K562 (cell line): ENCODE measurements around the gene CRYGC. TPM values are rescaled to one million over a fixed set of nuclear protein-coding genes. Genes with fewer than 3 reads are reported as not detected.

Experiments
- ATAC-seq: fragments of 200-7000 bp; cut with Tn5 transposase; 3 replicates; pipeline ENCODE4 v1.9.1; 2020; ENCODE audit warnings: moderate library complexity
- BruUV-seq: library from RNA; stranded (reverse); fragments of 400-500 nt; replicated peaks from 2 replicates; lab custom pipeline; 2021; lab: Mats Ljungman, UMichigan
- CTCF ChIA-PET: fragments of 300-600 bp; formaldehyde crosslinking; extraction: SDS; loops from one replicate; lab custom pipeline; 2021; ENCODE audit warnings: low intra/inter-chr PET ratio; lab: Yijun Ruan, JAX
- POLR2A ChIA-PET: fragments of 300-600, 350-650 bp; sonication (Branson Sonifier 250); formaldehyde crosslinking; extraction: SDS; loops from one replicate; lab custom pipeline; 2021; ENCODE audit warnings: antibody characterized with exemption, inconsistent platforms; lab: Yijun Ruan, JAX
- DNase-seq, 4 experiments: peaks; one replicate each; pipeline versions ENCODE4 v3.0.0 to v3.0.0-alpha.2; 2011 to 2018; ENCODE audit warnings: low spot score in 3 of 4, mixed read lengths in 3 of 4; ENCODE audit errors: extremely low read depth in 1 of 4
- FAIRE-seq: peaks from 2 replicates; lab custom pipeline; 2011; peaks lifted over from hg19 to GRCh38; lab: Jason Lieb, UNC
- H2AFZ ChIP-seq: 2 replicates; pipeline ENCODE4 v1.6.0; 2011; ENCODE audit warnings: low read depth, low read length, control low read depth, inconsistent platforms
- H3K27ac ChIP-seq: fragments of 200-600 bp; 3 replicates; pipeline ENCODE4 v1.8.0; 2011; ENCODE audit warnings: low read depth, mild to moderate bottlenecking, control low read depth, inconsistent platforms, low read length, moderate library complexity, mixed read lengths; ENCODE audit errors: extremely low read depth
- H3K27me3 ChIP-seq, 2 experiments: fragments of 300-600 bp in 1 of 2; 2 replicates in 1 of 2; 3 replicates in 1 of 2; pipeline versions ENCODE4 v1.6.0 to v1.8.0; 2011; ENCODE audit warnings: inconsistent platforms in 2 of 2, low read length in 2 of 2, mild to moderate bottlenecking in 1 of 2, mixed read lengths in 1 of 2, moderate library complexity in 1 of 2; ENCODE audit not compliant: control insufficient read depth in 2 of 2, insufficient read depth in 2 of 2
- H3K36me3 ChIP-seq: fragments of 300-600 bp; 3 replicates; pipeline ENCODE4 v1.8.0; 2011; ENCODE audit warnings: mild to moderate bottlenecking, low read length, inconsistent platforms; ENCODE audit not compliant: control insufficient read depth, insufficient read depth
- H3K4me1 ChIP-seq, 2 experiments: fragments of 200-600 bp in 1 of 2; replicated peaks in 1 of 2; 2 replicates in 1 of 2; 3 replicates in 1 of 2; pipeline versions ENCODE4 v1.5.1 to v1.8.0; 2011; ENCODE audit warnings: inconsistent platforms in 2 of 2, low read length in 2 of 2, mild to moderate bottlenecking in 1 of 2, mixed read lengths in 1 of 2, moderate library complexity in 1 of 2; ENCODE audit not compliant: control insufficient read depth in 2 of 2, insufficient read depth in 2 of 2
- H3K4me2 ChIP-seq: 2 replicates; pipeline ENCODE4 v1.6.1; 2011; ENCODE audit warnings: low read length, control low read depth, inconsistent platforms, mixed read lengths; ENCODE audit not compliant: insufficient read depth
- H3K4me3 ChIP-seq: fragments of 200-600 bp; sonication (generic), shearing (Covaris generic); 2 replicates; pipeline ENCODE4 v1.5.1; 2016; ENCODE audit warnings: control low read depth, inconsistent platforms
- H3K79me2 ChIP-seq: fragments of 200-600 bp; 3 replicates; pipeline ENCODE4 v1.8.0; 2011; ENCODE audit warnings: low read length, inconsistent platforms; ENCODE audit not compliant: control insufficient read depth, insufficient read depth
- H3K9ac ChIP-seq, 2 experiments: 2 replicates each; pipeline versions ENCODE4 v1.6.0 to v1.6.1; 2011; ENCODE audit warnings: low read depth in 2 of 2, low read length in 2 of 2, control low read depth in 1 of 2, inconsistent platforms in 1 of 2, mild to moderate bottlenecking in 1 of 2, mixed read lengths in 1 of 2; ENCODE audit not compliant: insufficient read depth in 1 of 2
- H3K9me1 ChIP-seq: one replicate; pipeline ENCODE4 v1.6.0; 2011; ENCODE audit warnings: inconsistent platforms, mild to moderate bottlenecking, low read length, moderate library complexity; ENCODE audit not compliant: control insufficient read depth, insufficient read depth
- H3K9me3 ChIP-seq: replicated peaks from 2 replicates; pipeline ENCODE4 v1.5.1; 2011; ENCODE audit warnings: low read depth, low read length, inconsistent platforms; ENCODE audit not compliant: control insufficient read depth, insufficient read depth
- H4K20me1 ChIP-seq: replicated peaks from 2 replicates; pipeline ENCODE4 v1.6.1; 2011; ENCODE audit warnings: low read length, inconsistent platforms, mixed read lengths; ENCODE audit not compliant: control insufficient read depth, insufficient read depth
- ESRRA ChIP-seq: fragments of 450-650 bp; IDR thresholded peaks from 2 replicates; pipeline ENCODE4 v1.6.1; 2014; ENCODE audit warnings: low read depth, mild to moderate bottlenecking, moderate library complexity, borderline replicate concordance
- NFE2 ChIP-seq: IDR thresholded peaks from 2 replicates; pipeline ENCODE4 v1.6.1; 2014; ENCODE audit warnings: antibody characterized with exemption, low read depth
- NFIC ChIP-seq: fragments of 450-650 bp; IDR thresholded peaks from 2 replicates; pipeline ENCODE4 v1.6.1; 2017; ENCODE audit warnings: mild to moderate bottlenecking, inconsistent platforms
- SIRT6 ChIP-seq: IDR thresholded peaks from one replicate; pipeline ENCODE4 v1.6.1; 2012; ENCODE audit warnings: low read depth, mild to moderate bottlenecking, control low read depth, inconsistent platforms, low read length, moderate library complexity
- TEAD1 ChIP-seq, 2 experiments: fragments of 450-650 bp in 1 of 2; sonication (generic) in 1 of 2; formaldehyde crosslinking; IDR thresholded peaks; 2 replicates each; pipeline versions ENCODE4 v1.4.0 to v1.8.0; 2020 to 2022; ENCODE audit warnings: mild to moderate bottlenecking in 2 of 2, missing genetic modification reagents in 1 of 2
- ZNF224 ChIP-seq: sonication (generic); formaldehyde crosslinking; IDR thresholded peaks from 2 replicates; pipeline ENCODE4 v1.8.0; 2022; ENCODE audit warnings: mild to moderate bottlenecking, missing genetic modification reagents
- ZNF696 ChIP-seq: fragments of 250-450 bp; sonication (Bioruptor Pico); conservative IDR thresholded peaks from 2 replicates; pipeline ENCODE4 v1.4.0; 2020; ENCODE audit warnings: mild to moderate bottlenecking, moderate library complexity
- WGBS: fragments of 100-300 bp; shearing (Covaris generic); methylation state at CpG from one replicate; pipeline ENCODE4 v1.1.6; 2016; ENCODE audit warnings: low coverage, mixed read lengths; ENCODE audit not compliant: insufficient coverage; ENCODE audit errors: missing lambda C conversion rate; 5-methylcytosine and 5-hydroxymethylcytosine counted together
- in situ Hi-C: fragments of 300-500 bp; cut with MboI; formaldehyde crosslinking; loops from 4 replicates; pipeline ENCODE4 v1.15.0; 2018; ENCODE audit warnings: inconsistent platforms, mixed read lengths
- intact Hi-C: fragments of 100-400 bp; cut with micrococcal nuclease; formaldehyde crosslinking; loops from 2 replicates; pipeline ENCODE4 v1.14.2; 2022
- polyA plus RNA-seq, 8 experiments: library from polyadenylated mRNA; depleted of rRNA in 4 of 8; stranded (reverse) in 5 of 8; unstranded in 3 of 8; fragments of >200 nt; fragmentation: Nextera tagmentation in 2 of 8; fragmentation: Illumina TruSeq in 1 of 8; extraction: Ambion mirVana in 2 of 8; extraction: Trizol in 1 of 8; gene quantifications; 2 replicates each; pipeline versions ENCODE4 v1.2.1 to v1.2.3, GENCODE V29; 2011 to 2014; ENCODE audit warnings: inconsistent platforms in 1 of 8, missing spikeins in 1 of 8
- total RNA-seq, 7 experiments: library from RNA; depleted of rRNA in 6 of 7; stranded (reverse); fragments of >200 nt in 6 of 7; fragmentation: Illumina TruSeq in 2 of 7; extraction: Trizol in 2 of 7; gene quantifications; 2 replicates each; pipeline versions ENCODE4 v1.2.1 to v1.2.3, GENCODE V29; 2011 to 2021; ENCODE audit warnings: low replicate concordance in 1 of 7
- TF ChIP-seq, protein P1 (sequence below): sonication (generic); formaldehyde crosslinking; IDR thresholded peaks from 2 replicates; pipeline ENCODE4 v1.8.0; 2022; ENCODE audit warnings: mild to moderate bottlenecking, missing genetic modification reagents
- TF ChIP-seq, protein P2 (sequence below): fragments of 450-650 bp; IDR thresholded peaks from 2 replicates; pipeline ENCODE4 v1.7.1; 2018; ENCODE audit warnings: mild to moderate bottlenecking, low read depth; ENCODE audit not compliant: partially characterized antibody

CRYGC gene
- total and polyA plus RNA-seq, 9 of the 15 experiments (the other 6 are each of a cell fraction or from before 2014, with no cell fraction given): not detected

GRCh38 chr2:208142925-208143799 is 13.5 kb upstream of the CRYGC start:
- POLR2A ChIA-PET: no interaction called here
- 0% methylated on average over 7 of the region's 14 CpGs for WGBS
- H3K79me2 ChIP-seq: no peaks in the 10 kb centered on the region
- BruUV-seq: no TSS peak
- H4K20me1 ChIP-seq: no peaks in the 10 kb centered on the region
- intact Hi-C loops: no loop called here
- in situ Hi-C loops: no loop called here
- TF ChIP-seq NFE2 (peak; percentile 21; the same call in 1 of the 2 replicates), SIRT6 (no peak)
- TF ChIP-seq, all 486 proteins: peak for 1
- no peak overlapping the region for H3K27ac ChIP-seq
- CTCF ChIA-PET: no interaction called here
- ATAC-seq (no peak), DNase-seq (no peak), FAIRE-seq (no peak)
- no peak overlapping the region for H3K4me2 ChIP-seq
- no peaks in the 10 kb centered on the region for H3K9me3 ChIP-seq
- H3K4me3 ChIP-seq: no peak overlapping the region
- no peak overlapping the region for H3K9ac ChIP-seq
- H3K36me3 ChIP-seq: no peaks in the 10 kb centered on the region
- no peak overlapping the region for H2AFZ ChIP-seq
- no peaks in the 10 kb centered on the region for H3K9me1 ChIP-seq
- no peaks in the 10 kb centered on the region for H3K27me3 ChIP-seq
- no peaks in the 10 kb centered on the region for H3K4me1 ChIP-seq

GRCh38 chr2:208142240-208142924 is 12.8 kb upstream of the CRYGC start:
- WGBS: 10% methylated on average over 8 of the region's 8 CpGs
- in situ Hi-C loops (no loop called here), intact Hi-C loops (no loop called here)
- Histone ChIP-seq H2AFZ (no peak overlapping the region), H3K27me3 (no peaks in the 10 kb centered on the region), H3K4me2 (no peak overlapping the region), H3K36me3 (no peaks in the 10 kb centered on the region), H3K9ac (no peak overlapping the region), H3K9me3 (no peaks in the 10 kb centered on the region), H3K27ac (no peak overlapping the region), H4K20me1 (no peaks in the 10 kb centered on the region), H3K9me1 (no peaks in the 10 kb centered on the region), H3K4me1 (no peaks in the 10 kb centered on the region), H3K79me2 (no peaks in the 10 kb centered on the region), H3K4me3 (no peak overlapping the region)
- TF ChIP-seq ESRRA (no peak), TEAD1 (CRISPR knock-in tag; IDR thresholded peaks at IDR 0.05) (no peak), ZNF224 (CRISPR knock-in tag) (no peak), ZNF696 (CRISPR knock-in tag) (no peak), NFIC (0 out of 2 replicates have a peak, but pooled peaks have one; percentile 21)
- TF ChIP-seq, protein P1, sequence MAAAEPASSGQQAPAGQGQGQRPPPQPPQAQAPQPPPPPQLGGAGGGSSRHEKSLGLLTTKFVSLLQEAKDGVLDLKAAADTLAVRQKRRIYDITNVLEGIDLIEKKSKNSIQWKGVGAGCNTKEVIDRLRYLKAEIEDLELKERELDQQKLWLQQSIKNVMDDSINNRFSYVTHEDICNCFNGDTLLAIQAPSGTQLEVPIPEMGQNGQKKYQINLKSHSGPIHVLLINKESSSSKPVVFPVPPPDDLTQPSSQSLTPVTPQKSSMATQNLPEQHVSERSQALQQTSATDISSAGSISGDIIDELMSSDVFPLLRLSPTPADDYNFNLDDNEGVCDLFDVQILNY: no peak
- TF ChIP-seq, protein P2, sequence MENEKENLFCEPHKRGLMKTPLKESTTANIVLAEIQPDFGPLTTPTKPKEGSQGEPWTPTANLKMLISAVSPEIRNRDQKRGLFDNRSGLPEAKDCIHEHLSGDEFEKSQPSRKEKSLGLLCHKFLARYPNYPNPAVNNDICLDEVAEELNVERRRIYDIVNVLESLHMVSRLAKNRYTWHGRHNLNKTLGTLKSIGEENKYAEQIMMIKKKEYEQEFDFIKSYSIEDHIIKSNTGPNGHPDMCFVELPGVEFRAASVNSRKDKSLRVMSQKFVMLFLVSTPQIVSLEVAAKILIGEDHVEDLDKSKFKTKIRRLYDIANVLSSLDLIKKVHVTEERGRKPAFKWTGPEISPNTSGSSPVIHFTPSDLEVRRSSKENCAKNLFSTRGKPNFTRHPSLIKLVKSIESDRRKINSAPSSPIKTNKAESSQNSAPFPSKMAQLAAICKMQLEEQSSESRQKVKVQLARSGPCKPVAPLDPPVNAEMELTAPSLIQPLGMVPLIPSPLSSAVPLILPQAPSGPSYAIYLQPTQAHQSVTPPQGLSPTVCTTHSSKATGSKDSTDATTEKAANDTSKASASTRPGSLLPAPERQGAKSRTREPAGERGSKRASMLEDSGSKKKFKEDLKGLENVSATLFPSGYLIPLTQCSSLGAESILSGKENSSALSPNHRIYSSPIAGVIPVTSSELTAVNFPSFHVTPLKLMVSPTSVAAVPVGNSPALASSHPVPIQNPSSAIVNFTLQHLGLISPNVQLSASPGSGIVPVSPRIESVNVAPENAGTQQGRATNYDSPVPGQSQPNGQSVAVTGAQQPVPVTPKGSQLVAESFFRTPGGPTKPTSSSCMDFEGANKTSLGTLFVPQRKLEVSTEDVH: no peak
- BruUV-seq: no TSS peak
- POLR2A ChIA-PET: interaction anchor here (0.8 kb wide), 1 partner anchor 11 kb away, joined by 4 read pairs; no protein-coding TSS in a partner anchor
- no peak for DNase-seq
- ATAC-seq: no peak
- CTCF ChIA-PET: no interaction called here
- FAIRE-seq: no peak
